B cell (primary cell): ENCODE results near the gene NONO.
"Not testable (repeated sequence)": the region's sequence is repeated elsewhere in the genome, so short reads cannot be mapped to it uniquely, and the experiment has no call there.

Experiments used
- EZH2 ChIP-seq: IDR thresholded peaks from 2 replicates; pipeline ENCODE4 v1.6.1; 2012; ENCODE audit warnings: borderline replicate concordance, low read depth, mild to moderate bottlenecking, moderate library complexity, low read length; ENCODE audit not compliant: insufficient read depth, poor library complexity, severe bottlenecking
- TF ChIP-seq, protein P1 (sequence below): fragments of 200-600 bp; IDR thresholded peaks from one replicate; pipeline ENCODE4 v1.8.0; 2022; ENCODE audit warnings: antibody characterized with exemption, mild to moderate bottlenecking

DNA sequence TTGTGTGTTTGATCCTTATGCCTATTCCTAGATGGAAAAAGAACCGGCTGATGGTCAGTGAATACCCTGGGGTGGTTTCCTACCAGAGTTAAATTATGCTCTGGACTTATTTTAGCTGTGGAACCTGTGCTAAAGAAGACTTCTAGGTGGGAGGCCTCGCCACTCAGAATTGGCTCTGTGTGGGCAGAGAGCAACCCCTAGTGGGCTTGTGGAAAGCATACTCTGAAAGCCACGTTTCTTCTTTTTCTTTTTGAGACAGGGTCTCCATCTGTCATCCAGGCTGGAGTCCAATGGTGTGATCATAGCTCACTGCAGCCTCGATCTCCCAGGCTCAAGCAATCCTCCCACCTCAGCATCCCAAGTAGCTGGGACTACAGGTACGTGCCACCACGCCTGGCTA, 66.4 kb downstream of the NONO start:
- TF ChIP-seq, protein P1, sequence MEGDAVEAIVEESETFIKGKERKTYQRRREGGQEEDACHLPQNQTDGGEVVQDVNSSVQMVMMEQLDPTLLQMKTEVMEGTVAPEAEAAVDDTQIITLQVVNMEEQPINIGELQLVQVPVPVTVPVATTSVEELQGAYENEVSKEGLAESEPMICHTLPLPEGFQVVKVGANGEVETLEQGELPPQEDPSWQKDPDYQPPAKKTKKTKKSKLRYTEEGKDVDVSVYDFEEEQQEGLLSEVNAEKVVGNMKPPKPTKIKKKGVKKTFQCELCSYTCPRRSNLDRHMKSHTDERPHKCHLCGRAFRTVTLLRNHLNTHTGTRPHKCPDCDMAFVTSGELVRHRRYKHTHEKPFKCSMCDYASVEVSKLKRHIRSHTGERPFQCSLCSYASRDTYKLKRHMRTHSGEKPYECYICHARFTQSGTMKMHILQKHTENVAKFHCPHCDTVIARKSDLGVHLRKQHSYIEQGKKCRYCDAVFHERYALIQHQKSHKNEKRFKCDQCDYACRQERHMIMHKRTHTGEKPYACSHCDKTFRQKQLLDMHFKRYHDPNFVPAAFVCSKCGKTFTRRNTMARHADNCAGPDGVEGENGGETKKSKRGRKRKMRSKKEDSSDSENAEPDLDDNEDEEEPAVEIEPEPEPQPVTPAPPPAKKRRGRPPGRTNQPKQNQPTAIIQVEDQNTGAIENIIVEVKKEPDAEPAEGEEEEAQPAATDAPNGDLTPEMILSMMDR: not testable (repeated sequence)
- TF ChIP-seq EZH2: not testable (repeated sequence)
